Panc1 (cell line): ENCODE measurements around the gene ARSG. TPM values are rescaled to one million over a fixed set of nuclear protein-coding genes. Genes with fewer than 3 reads are reported as not detected.

Experiments used
- ATAC-seq: fragments of 200-7000 bp; cut with Tn5 transposase; 2 replicates; pipeline ENCODE4 v1.9.1; 2020; ENCODE audit warnings: mild to moderate bottlenecking, moderate library complexity
- BruUV-seq: library from RNA; stranded (reverse); fragments of 400-500 nt; replicated peaks from 2 replicates; lab custom pipeline; 2021; lab: Mats Ljungman, UMichigan
- CTCF ChIA-PET: fragments of 300-600 bp; sonication (Branson Sonifier 250); formaldehyde crosslinking; loops from one replicate; lab custom pipeline; 2022; ENCODE audit warnings: antibody characterized with exemption; lab: Charles Lee
- POLR2A ChIA-PET: fragments of 300-600 bp; sonication (Branson Sonifier 250); formaldehyde crosslinking; loops from one replicate; lab custom pipeline; 2022; ENCODE audit warnings: antibody characterized with exemption; lab: Charles Lee
- DNase-seq: peaks from one replicate; pipeline ENCODE4 v3.0.0-alpha.2; 2010; ENCODE audit warnings: low read depth, low spot score
- H3K27ac ChIP-seq: 2 replicates; pipeline ENCODE4 v1.5.1; 2011; ENCODE audit warnings: mild to moderate bottlenecking, low read length, inconsistent platforms
- H3K27me3 ChIP-seq: fragments of 200-500 bp; sonication (Bioruptor generic); 2 replicates; pipeline ENCODE4 v1.6.0; 2014; ENCODE audit warnings: low read length, inconsistent platforms; ENCODE audit not compliant: control insufficient read depth, insufficient read depth
- H3K36me3 ChIP-seq: fragments of 200-500 bp; sonication (Bioruptor generic); 2 replicates; pipeline ENCODE4 v1.5.1; 2014; ENCODE audit warnings: inconsistent platforms, mild to moderate bottlenecking, low read length, moderate library complexity; ENCODE audit not compliant: control insufficient read depth, insufficient read depth
- H3K4me1 ChIP-seq: 2 replicates; pipeline ENCODE4 v1.5.1; 2011; ENCODE audit warnings: inconsistent platforms, mild to moderate bottlenecking, low read length, moderate library complexity; ENCODE audit not compliant: control insufficient read depth, insufficient read depth
- H3K4me3 ChIP-seq, 2 experiments: 2 replicates each; pipeline ENCODE4 v1.5.1; 2011 to 2012; ENCODE audit warnings: low read depth in 2 of 2, low read length in 2 of 2, mild to moderate bottlenecking in 2 of 2, inconsistent platforms in 1 of 2, moderate library complexity in 1 of 2
- H3K9me3 ChIP-seq: fragments of 200-500 bp; sonication (Bioruptor generic); 2 replicates; pipeline ENCODE4 v1.5.1; 2014; ENCODE audit warnings: low read depth, mild to moderate bottlenecking, inconsistent platforms, low read length, moderate library complexity; ENCODE audit not compliant: control insufficient read depth, insufficient read depth
- POLR2AphosphoS5 ChIP-seq: IDR thresholded peaks from 2 replicates; pipeline ENCODE4 v1.6.1; 2012; ENCODE audit warnings: mild to moderate bottlenecking, low read depth, low read length, moderate library complexity
- REST ChIP-seq, 2 experiments: IDR thresholded peaks; 2 replicates each; pipeline ENCODE4 v1.6.1; 2011 to 2012; ENCODE audit warnings: low read depth in 2 of 2, control low read depth in 1 of 2, low read length in 1 of 2, mild to moderate bottlenecking in 1 of 2, moderate library complexity in 1 of 2; ENCODE audit not compliant: insufficient read depth in 1 of 2
- SIN3A ChIP-seq: IDR thresholded peaks from 2 replicates; pipeline ENCODE4 v1.6.1; 2012; ENCODE audit warnings: low read depth, mild to moderate bottlenecking, low read length, moderate library complexity, borderline replicate concordance; ENCODE audit not compliant: insufficient read depth
- TCF7L2 ChIP-seq: IDR thresholded peaks from 2 replicates; pipeline ENCODE4 v1.6.1; 2011; ENCODE audit warnings: mild to moderate bottlenecking, low read depth, low read length, inconsistent platforms
- in situ Hi-C: cut with HindIII; loops from 2 replicates; pipeline ENCODE4 v1.10.0; 2016; ENCODE audit warnings: low sequenced_read_pairs, low pct_unique_long_range_greater_than_20kb
- intact Hi-C: fragments of 100-400 bp; cut with micrococcal nuclease; formaldehyde crosslinking; loops from one replicate; pipeline ENCODE4 v1.10.0; 2022; ENCODE audit not compliant: unreplicated experiment
- total RNA-seq: library from RNA; stranded (reverse); gene quantifications from one replicate; pipeline ENCODE4 v1.2.1, GENCODE V29; 2021; ENCODE audit not compliant: unreplicated experiment
- TF ChIP-seq, protein P1 (sequence below): fragments of 450-650 bp; IDR thresholded peaks from 2 replicates; pipeline ENCODE4 v1.5.1; 2017; ENCODE audit warnings: mild to moderate bottlenecking

The ARSG gene
- total RNA-seq, 1 experiment from 2014 or later = 2.3 TPM

DNA sequence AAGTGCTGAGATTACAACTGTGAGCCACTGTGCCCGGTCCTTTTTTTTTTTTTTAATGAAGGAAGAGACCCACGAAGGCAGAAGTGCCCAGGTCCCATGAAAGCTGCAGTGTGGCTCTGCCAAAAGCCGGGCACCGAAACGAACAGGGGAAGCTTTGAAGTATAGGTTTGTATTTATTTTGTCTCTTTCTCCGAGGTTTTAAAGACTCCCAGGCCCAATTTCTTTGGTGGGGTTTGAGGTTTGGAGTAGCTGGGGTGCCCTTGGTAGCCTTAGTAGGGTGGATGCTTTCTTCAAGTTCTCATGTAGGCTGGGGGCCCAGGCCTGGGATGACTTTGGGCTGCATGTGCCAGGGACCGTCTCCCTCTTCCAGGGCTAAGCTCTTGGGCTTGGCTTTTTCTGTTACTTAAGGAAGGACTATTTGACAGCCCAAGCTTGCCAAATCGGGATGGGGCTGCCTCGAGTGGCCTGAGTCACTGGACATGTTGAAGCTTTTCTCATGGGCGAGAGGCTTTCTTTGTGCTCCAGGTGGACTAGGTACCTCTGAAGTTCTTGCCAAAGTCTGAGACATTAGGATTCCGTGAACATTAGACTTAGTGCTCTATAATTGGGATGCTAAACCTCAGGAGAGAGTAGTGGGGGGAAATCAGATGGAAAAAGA, 99.7 kb downstream of the ARSG start:
- Histone ChIP-seq H3K27ac (no peak overlapping the region), H3K27me3 (no peaks in the 10 kb centered on the region), H3K36me3 (no peaks in the 10 kb centered on the region), H3K4me1 (no peaks in the 10 kb centered on the region), H3K9me3 (no peaks in the 10 kb centered on the region), H3K4me3 (no peak overlapping the region)
- ChIA-PET POLR2A (no interaction called here), CTCF (no interaction called here)
- ATAC-seq (no peak), DNase-seq (no peak)
- in situ Hi-C loops = no loop called here
- BruUV-seq = no TSS peak
- intact Hi-C loops = loop anchor here (10.0 kb wide), 1 partner anchor 126 kb away; no protein-coding TSS in a partner anchor
- TF ChIP-seq POLR2AphosphoS5 (no peak), REST (IDR thresholded peaks at IDR 0.05; ENCODE audit: insufficient read depth in 1 of 2, low read depth in 2 of 2, low read length in 1 of 2) (no peak), SIN3A (no peak), TCF7L2 (no peak)
- TF ChIP-seq, protein P1, sequence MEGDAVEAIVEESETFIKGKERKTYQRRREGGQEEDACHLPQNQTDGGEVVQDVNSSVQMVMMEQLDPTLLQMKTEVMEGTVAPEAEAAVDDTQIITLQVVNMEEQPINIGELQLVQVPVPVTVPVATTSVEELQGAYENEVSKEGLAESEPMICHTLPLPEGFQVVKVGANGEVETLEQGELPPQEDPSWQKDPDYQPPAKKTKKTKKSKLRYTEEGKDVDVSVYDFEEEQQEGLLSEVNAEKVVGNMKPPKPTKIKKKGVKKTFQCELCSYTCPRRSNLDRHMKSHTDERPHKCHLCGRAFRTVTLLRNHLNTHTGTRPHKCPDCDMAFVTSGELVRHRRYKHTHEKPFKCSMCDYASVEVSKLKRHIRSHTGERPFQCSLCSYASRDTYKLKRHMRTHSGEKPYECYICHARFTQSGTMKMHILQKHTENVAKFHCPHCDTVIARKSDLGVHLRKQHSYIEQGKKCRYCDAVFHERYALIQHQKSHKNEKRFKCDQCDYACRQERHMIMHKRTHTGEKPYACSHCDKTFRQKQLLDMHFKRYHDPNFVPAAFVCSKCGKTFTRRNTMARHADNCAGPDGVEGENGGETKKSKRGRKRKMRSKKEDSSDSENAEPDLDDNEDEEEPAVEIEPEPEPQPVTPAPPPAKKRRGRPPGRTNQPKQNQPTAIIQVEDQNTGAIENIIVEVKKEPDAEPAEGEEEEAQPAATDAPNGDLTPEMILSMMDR = no peak

DNA sequence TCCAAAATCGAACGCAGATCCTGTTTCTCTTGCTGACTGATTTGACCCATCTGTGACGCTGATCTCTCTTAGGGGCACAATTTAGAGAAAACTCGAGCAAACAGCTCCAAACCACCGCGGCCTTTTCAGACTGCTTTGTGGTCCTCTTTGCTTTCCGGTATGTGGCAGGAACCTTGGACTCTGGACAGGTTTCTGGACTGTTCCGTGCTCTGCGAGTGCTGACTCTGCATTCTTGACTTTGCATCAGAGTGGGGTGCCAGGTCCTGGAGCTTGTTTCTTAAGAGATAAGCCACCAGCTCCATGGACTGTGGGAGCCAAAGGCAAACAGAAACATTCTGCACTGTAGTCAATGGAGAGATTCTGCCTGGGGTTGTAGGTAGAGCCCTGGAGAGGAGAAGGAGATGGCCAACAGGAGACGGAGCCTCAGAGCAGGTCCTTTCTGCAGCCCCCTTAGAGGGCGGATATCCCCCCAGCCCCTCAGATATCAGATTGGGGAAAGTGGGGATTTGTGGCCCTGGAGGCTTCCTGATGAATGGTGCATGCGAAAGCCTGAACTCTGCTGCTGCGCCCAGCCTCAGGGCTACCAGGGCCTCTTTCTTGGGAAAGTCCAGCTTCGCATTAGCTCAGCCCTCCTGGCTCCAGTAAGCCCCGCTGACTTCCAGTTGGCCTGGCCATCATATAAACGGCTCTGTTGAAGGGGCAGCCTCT, 100.4 kb downstream of the ARSG start:
- no peak for ATAC-seq

More for the DNA sequence above, 100.4 kb downstream of the ARSG start:
- in situ Hi-C loops = no loop called here
- no peak for DNase-seq
- no peak for TF ChIP-seq POLR2AphosphoS5
- TF ChIP-seq, protein P1 = no peak
- no peak for TF ChIP-seq SIN3A
- no peak for TF ChIP-seq REST (IDR thresholded peaks at IDR 0.05; ENCODE audit: insufficient read depth in 1 of 2, low read depth in 2 of 2, low read length in 1 of 2)
- TF ChIP-seq TCF7L2 = no peak
- H3K4me3 ChIP-seq = no peak overlapping the region
- BruUV-seq = no TSS peak
- POLR2A ChIA-PET = no interaction called here
- no peaks in the 10 kb centered on the region for H3K27me3 ChIP-seq
- CTCF ChIA-PET = interaction anchor here (0.6 kb wide), 1 partner anchor 45 kb away, joined by 4 read pairs; no protein-coding TSS in a partner anchor
- H3K4me1 ChIP-seq = no peaks in the 10 kb centered on the region
- H3K27ac ChIP-seq = no peak overlapping the region
- intact Hi-C loops = loop anchor here (10.0 kb wide), 1 partner anchor 127 kb away; no protein-coding TSS in a partner anchor
- H3K9me3 ChIP-seq = no peaks in the 10 kb centered on the region
- no peaks in the 10 kb centered on the region for H3K36me3 ChIP-seq
